Epithelial cell of prostate (primary cell): ENCODE measurements around the gene STARD4.

ENCODE experiments used
- DNase-seq: peaks from one replicate; pipeline ENCODE4 v3.0.0-alpha.2; 2011; ENCODE audit warnings: low read depth, low spot score
- H3K27ac ChIP-seq: fragments of 450-650 bp; 2 replicates; pipeline ENCODE4 v1.5.1; 2017; ENCODE audit warnings: mild to moderate bottlenecking

The STARD4 gene

DNA sequence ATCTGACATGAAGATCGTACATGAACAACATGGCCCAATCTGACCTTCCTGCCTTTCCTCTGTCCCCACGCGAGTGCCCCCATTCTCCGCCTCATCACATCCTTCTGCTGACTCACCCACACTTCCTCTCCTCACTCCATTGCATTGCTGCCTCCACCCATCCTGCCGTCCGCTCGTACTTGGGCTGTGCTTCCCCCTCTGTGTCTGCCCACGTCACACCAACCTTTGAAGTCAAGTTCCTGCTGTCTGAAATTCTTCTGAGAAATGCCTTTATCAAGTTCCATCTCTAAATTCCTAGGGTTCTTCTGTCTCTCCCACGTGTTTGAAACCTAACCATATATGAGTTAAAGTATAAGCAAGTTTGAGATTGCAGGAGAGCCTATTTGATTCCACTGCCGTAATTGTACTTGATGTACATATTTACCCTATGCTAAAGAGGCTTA is 18.0 kb upstream of the STARD4 start:
- DNase-seq = no peak
- peak overlapping the region; percentile 27 for H3K27ac ChIP-seq

DNA sequence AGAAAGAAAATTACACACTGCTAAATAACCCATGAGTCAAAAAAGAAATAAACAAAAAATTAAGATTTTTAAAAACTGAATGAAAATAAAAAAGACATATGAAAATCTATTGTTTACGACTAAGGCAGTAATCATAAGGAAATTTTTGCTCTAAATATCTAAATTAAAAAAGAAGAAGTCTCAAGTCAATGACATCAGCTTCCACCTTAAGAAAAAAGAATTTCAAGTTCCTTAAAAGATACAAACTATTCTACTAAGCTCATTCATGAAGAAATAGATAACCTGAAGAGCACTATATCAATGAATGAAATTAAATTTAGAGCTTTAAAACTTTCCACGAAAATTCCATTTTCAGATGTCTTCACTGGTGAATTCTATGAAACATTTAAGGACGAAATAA is 15.7 kb upstream of the STARD4 start:
- no peak for DNase-seq
- H3K27ac ChIP-seq = no peak overlapping the region

DNA sequence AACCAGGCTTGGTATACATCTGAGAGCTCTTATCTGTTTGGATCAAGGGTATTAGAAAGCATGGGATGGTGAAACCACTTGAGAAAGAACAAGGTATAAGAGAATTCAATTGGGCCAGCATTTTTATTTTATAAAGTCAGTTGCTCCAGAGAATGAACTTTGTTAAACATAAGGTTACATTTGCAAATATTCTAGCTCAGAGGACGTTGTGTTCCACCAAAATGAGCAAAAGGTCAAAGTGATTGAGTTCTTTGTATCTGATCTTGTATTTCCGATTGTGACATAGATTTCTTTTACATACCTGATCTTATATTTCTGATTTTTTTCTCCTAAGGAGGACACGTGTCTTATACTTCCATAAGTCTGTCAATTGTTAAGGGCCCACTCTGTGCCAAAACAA is 8.6 kb upstream of the STARD4 start:
- H3K27ac ChIP-seq = no peak overlapping the region
- DNase-seq = no peak

DNA sequence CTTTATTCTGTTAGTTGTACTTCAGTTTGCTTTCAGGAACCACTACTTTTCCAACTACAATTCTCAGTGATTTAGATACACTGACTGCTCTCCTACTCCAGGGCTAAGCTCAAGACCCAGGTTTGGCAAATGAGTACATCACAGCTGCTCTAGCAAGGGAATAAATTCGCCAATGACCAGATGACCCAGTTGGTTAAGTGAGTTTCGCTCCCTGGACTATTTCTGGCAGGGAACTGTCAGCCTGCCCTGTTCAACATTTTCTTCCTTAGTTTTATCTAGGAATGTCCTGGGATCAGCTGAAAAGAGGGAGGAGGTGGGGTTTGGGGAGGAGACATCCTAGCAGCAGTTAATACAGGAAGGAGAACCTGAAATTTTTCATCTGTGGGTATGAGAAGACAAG is 6.4 kb upstream of the STARD4 start:
- DNase-seq = no peak
- H3K27ac ChIP-seq = no peak overlapping the region

DNA sequence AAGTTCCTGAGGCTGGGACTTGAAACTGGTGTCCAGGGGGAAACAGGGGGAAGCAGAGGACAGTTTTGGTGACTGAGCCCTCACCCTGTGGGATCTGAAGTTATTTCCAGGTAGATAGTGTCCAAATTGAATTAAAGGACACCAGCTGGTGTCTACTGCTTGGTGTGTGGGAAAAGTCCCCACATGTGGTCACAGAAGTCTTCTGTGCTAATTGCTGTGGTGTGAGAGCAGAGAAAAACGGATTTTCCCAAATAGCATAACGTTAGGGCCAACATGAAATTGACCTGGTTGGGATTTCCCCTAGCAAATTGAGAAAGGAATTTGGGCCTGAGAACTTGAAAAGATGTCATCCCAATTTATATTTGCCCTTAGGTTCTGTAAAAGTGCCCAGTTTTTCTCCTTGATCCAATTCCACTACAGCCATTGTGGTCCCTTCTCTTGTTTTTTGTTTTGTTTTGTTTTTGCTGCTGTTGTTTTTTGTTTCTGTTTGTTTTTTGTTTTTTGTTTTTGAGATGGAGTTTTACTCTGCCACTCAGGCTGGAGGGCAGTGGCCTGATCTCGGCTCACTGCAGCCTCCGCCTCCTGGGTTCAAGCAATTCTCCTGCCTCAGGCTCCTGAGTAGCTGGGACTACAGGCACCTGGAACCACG is 5.6 kb upstream of the STARD4 start:
- no peak for DNase-seq

DNA sequence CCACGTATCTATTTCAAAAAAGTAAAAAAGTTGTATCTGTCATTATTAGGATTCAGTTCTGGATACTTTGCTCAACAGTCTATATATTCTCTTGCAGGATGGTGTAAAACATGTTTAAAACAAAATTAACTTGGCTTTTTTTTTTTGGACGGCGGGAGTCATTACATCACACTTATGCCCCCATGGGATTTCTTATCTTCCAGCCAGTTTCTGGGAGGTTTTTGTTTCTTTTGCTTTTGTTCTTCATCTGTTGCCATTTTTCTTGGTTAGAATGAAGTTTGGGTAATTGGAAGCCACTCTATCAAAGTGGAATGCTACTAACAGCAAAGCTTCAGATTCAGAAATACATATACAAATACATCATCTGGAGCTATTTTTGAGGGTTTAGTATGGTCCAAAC is 1.8 kb upstream of the STARD4 start:
- DNase-seq = no peak
- H3K27ac ChIP-seq = no peak overlapping the region

More for the DNA sequence above, 5.6 kb upstream of the STARD4 start:
- no peak overlapping the region for H3K27ac ChIP-seq

DNA sequence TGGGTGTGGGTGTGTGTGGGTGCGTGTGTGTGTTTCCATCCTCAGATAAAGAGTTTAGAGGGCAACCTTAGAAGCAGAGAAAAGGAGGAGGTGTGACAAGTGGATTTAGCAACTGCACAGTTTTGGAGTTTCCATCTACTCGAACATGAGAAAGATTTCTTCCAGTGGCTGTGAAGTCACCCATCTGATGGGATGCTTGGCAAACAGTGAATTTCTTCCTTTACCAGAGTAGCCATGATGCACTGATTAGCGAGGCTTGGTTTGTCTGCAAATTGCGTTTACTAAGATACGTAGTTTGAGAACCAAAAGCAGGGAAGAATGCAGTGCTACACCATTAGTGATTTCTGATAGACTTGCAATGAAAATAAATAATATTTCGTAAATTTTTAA is 791 bp upstream of the STARD4 start:
- peak overlapping the region; percentile 87 for H3K27ac ChIP-seq
- DNase-seq = no peak

DNA sequence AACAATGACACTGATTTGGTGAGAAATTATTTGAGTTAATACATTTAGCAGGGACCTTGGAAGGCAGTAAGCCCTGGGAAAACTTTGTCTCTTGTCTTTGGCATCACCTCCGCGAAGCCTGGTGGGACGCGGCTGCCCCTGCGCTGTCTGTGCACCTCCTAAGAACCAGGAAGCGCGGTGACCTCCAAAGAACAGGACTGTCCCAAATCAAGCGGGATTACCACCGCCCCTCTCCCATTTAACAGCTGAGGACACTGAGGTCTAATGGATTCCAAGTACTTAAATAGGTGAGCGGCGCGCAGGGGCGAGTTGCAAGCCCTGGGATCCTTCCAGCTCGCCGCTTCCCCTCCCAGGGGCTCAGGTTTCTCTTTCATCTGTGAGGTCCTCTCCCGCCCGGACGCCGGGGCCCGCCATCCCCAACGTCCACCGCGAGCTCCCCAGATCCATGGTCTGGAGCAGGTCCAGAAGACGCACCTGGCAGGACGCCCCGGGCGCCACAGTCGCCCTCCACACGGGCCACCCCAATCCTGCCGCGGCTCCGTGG is 432 bp downstream of the STARD4 start:
- H3K27ac ChIP-seq = peak overlapping the region; percentile 87
- no peak for DNase-seq

DNA sequence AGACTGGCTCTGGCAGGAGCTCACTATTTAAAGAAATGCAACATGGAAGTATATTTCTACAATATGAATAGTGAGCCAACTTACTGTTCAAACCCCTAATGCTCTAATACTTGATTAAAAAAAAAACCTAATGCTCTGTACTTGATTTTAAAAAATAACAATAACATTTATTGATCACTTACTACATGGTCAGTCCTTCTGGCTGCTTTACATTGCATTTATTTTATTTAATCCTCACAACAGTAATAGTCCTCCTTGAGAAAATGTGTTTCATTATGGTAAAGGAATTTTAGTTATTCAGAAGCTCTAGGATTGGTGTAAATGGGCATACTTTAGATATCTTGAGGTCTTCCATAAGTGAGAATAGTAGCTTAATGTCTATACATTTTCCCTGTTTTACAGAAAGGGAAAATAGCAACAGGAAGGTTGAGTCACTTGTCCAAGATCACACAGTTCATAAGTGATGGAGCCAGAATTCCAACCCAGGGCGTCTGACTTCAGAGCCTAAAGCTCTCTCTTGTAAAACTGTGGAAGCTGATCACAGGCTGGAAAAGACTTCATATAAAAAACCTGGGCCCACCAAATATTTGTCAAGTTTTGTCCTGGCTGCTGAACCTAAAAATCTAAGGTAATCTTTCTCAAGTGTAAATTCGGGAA is 1.0 kb downstream of the STARD4 start:
- DNase-seq = no peak

DNA sequence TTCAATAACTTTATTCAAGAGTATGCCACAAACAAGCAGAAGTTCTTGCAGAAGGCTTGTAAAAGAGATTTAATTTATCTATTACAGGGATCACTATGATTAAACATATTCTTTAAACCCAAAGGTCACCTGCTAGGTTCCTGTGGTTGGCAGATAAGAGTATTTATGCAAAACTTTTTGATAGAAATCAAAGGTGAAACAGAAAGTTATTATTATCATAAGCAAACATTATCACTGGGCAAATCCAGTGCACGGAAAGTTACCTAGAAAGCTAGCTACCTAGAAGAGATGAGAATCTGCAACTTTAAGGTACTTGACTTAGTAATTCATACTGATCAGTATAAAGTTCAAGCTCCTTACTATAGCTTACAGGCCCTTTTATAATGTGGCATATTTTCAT is 3.2 kb downstream of the STARD4 start:
- H3K27ac ChIP-seq = no peak overlapping the region
- DNase-seq = no peak

More for the DNA sequence above, 1.0 kb downstream of the STARD4 start:
- H3K27ac ChIP-seq = peak overlapping the region; percentile 87

DNA sequence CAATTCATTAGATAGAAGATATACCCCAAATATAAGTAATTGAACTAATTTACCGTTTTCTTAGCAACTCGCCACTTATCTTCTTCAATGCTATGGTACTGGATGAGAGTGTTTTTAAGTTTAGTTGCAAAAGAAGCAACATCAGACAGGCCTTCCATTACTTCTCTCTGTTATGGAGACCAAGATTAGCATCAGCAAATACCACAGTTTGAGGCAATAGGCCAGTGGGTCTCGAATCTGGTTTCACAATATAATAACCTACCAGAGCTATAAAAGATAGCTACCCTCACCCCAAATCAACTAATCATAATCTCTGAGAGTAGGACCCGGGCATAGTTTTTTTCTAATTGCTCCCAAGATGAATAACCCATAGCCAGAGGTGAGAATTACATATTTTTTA is 5.1 kb downstream of the STARD4 start:
- H3K27ac ChIP-seq = no peak overlapping the region
- no peak for DNase-seq

DNA sequence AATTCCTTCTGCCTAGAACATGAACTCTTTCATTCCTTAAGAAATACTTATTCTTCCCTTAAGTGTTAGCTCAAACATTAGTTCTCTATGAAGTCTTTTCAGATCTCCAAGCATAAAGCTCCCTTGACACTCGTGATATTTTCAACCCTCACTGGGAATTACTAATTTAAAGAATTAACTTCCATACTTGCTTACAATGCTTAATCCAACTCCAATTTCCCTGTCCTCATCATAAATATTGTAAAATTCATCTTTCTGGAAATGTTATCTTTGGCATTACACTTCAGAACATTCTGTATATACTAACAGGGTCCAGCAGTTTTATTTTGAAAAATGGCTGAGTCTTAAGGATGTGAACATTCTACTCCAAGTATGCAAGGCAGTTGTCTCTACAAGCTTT is 7.2 kb downstream of the STARD4 start:
- H3K27ac ChIP-seq = no peak overlapping the region

DNA sequence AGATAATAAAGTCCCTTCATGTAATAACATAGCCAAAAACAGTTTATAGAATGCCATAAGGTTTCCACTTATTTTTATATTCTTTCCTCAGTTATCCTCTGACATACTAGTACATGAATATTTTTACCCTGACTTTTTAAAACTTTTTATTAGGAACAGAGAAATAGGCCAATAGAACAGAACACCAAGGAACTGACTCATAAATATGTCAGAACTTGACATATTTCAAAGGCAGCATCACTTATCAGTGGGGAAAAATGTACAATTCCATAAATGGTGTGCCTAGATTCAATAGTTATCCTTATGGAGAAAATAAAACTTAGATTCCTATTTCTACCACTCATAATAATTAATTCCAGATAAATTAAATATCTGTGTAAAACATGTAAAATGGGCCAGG is 9.4 kb downstream of the STARD4 start:
- no peak overlapping the region for H3K27ac ChIP-seq
- no peak for DNase-seq

More for the DNA sequence above, 7.2 kb downstream of the STARD4 start:
- no peak for DNase-seq

DNA sequence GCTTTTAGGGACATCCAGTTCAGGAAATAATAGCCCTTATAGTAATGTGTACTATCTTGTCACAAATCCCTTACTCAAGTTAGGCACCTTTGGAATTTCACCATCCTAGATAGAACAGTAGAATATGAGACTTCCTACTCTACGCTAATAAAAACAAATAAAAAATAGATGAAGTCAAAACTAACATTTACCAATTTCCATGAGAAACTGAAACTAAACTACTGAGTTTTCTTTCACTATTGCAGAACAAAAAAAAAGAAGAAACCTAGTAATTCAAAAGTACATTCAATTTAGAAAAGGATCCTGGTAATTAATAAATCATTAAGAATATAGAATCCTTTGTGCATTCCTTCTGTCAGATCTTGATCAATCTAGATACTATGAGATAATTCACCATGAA is 14.0 kb downstream of the STARD4 start:
- H3K27ac ChIP-seq = no peak overlapping the region
- DNase-seq = no peak

DNA sequence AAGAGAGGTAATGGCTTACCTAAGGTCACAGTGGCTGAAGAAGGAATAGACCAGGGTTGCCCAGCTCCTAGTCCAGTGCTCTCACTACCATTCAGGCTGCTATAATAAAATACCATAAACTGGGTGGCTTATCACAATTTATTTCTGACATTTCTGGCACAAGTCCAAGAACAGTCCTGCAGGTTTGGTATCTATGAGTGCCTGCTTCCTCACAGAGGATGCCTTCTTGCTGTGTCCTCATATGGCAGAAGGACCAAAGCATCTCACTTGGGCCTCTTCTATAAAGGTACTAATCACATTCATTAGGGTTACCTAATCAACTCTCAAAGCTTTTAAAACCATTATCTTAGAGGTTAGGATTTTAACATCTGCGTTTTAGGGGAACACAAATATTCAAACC is 17.2 kb downstream of the STARD4 start:
- DNase-seq = no peak
- H3K27ac ChIP-seq = peak overlapping the region; percentile 73

DNA sequence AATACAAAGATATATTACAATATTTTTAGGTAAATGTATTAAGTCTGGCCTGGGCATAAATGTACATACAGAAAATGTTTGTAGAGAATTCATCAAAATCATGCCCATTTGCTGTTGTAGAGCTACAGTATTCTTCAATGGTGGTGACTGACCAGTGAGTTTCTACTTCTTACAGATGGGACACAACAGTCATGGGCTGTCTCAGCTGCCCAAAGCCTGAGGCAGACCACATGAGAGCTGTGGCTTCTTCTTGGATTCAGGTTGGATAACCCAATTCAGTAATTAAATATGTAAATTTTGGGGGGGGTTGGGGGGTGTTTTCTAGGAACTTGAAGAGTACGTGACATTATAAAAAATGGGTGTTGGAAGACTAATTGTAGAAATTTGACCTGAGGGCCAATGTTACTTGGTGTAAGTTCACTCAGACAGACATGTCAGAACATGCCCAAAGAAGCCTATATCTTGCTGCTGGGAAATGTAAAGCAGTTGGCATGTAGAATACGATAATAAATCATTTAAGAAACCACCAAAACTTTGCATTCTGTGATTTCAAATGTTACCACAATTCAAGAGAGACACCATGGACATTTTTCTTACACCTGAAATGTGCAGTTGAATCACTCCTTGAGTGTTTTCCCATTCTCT is 17.9 kb downstream of the STARD4 start:
- H3K27ac ChIP-seq = peak overlapping the region; percentile 73
- peak; percentile 60 for DNase-seq

DNA sequence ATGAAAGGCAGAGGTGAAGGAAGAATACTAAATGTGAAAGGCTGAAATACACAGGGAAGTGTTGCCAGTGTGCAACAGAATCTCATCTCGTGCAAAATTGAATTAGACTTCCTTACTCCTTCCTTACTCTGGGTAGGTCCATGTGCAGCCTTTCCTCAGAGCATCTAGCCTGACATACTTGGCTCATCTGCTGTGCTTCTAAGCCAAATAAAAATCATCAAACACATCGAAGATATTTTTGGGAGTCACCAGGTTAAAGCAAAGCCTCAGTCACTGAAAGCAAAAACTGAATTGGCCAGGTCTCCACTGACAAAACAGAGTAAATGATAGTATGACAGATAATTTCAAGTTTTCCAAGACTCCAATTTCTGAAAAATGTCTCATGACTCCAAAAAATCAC is 19.3 kb downstream of the STARD4 start:
- DNase-seq = no peak
- no peak overlapping the region for H3K27ac ChIP-seq

DNA sequence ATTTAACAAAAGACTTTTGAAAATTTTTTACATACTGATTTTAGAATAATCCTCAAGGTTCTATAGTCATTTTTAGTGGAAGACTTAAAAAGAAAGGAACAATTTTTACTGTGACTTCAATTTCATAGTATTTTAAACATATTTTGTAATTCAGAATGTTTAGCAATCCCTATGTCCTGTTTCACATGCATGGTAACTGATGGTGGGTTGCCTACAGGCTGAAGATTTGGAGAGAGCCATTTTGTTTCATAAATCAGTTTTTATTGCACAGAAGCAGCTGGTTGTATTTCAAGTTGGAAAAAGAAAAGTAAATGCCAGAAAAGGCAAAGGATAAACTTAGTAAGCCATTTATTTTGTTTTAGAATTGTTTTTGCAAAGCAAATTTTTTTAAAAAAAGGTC is 24.0 kb downstream of the STARD4 start:
- no peak overlapping the region for H3K27ac ChIP-seq
- DNase-seq = no peak

DNA sequence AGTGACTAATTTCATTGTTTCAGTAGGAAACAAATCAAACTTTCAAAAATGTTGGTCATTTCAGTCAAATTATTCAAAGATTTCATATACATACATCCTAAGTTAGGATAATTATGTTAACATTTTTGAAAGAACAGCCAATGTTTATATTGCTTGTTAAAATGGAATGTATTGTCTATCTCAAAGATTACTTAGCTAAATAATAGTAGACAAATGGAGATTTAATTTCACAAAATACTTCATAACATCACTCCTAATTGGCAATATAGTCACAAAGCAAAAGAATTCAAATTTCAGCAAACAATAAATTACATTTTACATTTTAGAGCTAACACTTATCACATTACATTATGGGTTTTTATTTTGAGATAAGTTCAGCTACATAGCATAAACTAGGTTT is 25.4 kb downstream of the STARD4 start:
- no peak overlapping the region for H3K27ac ChIP-seq
- DNase-seq = no peak

DNA sequence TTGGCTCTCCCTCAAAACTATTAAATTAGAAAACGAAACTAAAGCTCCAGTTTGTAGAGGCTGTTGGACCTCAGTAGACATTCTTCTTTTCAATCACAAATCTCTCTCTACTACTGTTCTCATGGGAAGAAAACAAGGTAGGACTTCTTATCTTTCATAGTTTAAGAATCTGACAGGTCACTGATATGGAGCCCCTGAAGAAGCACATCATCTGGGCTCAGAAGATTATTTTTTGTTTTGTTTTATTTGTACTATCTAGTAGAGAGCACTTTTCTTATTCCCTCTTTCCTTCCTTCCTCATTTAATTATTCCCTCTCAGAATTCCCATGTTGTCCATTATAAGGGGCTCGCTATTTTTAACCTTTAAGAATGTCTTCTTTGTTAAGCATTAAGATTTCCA is 26.3 kb downstream of the STARD4 start:
- no peak overlapping the region for H3K27ac ChIP-seq

DNA sequence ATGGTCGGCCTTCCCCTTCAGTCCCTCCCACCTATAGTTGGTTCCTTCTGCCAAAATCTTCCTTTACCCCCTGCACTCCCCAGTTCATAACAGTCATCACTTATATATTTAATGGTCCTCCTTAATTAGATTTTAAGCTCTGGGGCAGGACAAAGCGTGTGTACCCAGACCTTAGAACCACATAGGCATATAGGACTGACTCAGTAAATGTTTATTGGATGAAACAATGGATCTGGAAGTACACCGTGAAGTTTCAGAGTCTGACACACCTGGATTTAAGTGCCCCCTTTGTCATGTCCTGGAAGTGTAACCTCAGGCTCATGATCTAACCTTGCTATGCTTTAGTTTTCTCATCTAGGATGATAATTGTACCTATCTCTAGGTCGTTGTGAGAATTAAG is 32.0 kb downstream of the STARD4 start:
- no peak for DNase-seq
- no peak overlapping the region for H3K27ac ChIP-seq

More for the DNA sequence above, 26.3 kb downstream of the STARD4 start:
- no peak for DNase-seq
